Stimulated activated CD8-positive, alpha-beta memory T cell treated with anti-CD3 and anti-CD28 coated beads, Interleukin-7, amount 100 ng/mL, for 48 hours (primary cell): Measurements from ENCODE around the gene VIPR2.

Experiments
- DNase-seq, 2 donors: peaks; one replicate each; pipeline ENCODE4 v3.0.0-alpha.2; 2020; ENCODE audit warnings: low read depth in 1 of 2; ENCODE audit errors: extremely low read depth in 1 of 2

The VIPR2 gene

DNA sequence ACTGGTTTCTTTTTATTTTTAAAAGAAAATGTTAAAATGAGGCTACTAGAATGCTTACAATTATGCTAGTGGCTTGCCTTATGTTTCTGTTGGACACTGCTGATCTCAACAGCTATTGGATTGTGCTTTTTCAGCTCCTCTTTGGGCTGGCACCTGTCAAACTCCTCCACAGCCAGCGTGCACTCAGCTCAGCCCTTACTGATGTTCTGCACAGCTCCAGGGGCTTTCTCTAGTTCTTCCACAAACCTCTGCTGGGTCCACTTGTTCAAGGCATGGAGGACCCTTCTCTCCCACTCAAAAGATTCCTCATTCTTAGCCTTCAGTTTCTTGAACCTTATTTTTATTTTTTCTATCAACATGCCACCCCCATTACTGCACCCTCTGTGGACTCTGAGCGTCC, 96.0 kb downstream of the VIPR2 start:
- no peak for DNase-seq

- no peak for DNase-seq
Observed at GRCh38 chr7:159047536-159047935, 97.1 kb downstream of the VIPR2 start.

DNA sequence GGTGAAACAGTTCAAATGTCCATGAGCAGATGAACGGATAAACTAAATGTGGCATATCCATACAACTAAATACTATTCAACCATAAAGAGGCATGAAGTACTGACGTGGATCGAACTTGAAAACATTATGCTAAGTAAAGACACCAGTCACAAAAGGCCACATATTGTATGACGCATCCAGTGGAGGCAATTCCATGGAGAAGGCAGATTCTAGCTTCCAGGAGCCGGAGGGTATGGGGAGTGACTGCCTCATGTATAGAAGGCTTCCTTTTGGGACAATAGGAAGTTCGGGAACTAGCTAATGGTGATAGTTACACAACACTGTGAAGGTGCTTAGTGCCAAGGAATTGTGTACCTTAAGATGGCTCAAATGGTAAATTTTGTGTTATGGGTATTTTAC, 98.4 kb downstream of the VIPR2 start:
- no peak for DNase-seq

GRCh38 chr7:159045839-159046238, 98.8 kb downstream of the VIPR2 start:
- no peak for DNase-seq

DNA sequence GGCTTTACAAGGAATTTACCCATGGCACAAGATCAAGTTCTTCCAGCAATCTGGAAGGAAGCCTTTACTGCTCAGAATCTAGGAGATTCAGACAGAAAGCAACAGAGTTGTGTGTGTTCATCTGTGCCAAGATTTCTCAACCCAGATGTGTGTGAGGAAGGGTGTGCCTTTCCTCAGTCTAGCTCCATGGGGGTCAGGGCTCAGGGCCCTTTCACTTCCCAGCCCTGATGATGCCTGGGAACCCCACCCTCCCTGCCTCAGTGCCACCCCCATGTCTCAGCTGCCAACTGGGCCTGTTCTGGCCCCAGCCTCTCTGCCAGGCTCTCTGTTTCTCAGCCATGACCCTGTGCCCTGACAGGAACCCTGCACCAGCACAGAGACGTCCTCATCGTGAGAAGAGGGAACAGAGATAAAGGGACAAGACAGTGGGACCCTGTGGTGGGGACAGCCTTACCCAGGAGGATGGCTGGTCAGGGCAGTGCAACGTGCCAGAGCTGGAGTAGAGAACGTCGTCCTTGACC, 102.0 kb downstream of the VIPR2 start:
- DNase-seq = no peak

GRCh38 chr7:159042103-159042502, 102.6 kb downstream of the VIPR2 start:
- no peak for DNase-seq

GRCh38 chr7:159040912-159041711, 103.6 kb downstream of the VIPR2 start:
- DNase-seq = no peak

GRCh38 chr7:159040146-159040545, 104.5 kb downstream of the VIPR2 start:
- DNase-seq = no peak

DNA sequence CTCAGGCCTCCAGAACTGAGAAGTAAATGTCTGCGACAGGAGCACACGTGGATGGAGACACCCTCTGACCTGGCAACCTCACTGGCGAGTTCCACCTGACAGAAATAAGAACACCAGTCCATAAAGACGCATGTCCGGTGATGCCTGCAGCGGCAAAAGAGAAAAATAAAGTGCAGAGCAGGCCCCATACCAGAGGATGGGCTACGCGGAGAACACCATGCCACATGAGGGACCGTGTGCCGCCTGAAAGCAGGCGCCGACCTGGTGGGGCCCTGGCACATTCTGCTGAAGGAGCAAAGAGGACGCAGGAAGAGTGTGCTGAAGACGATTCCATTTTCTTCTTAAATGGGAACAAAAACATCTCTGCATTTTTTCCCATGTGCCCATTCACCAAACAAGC, 105.0 kb downstream of the VIPR2 start:
- DNase-seq = no peak

GRCh38 chr7:159038066-159038465, 106.6 kb downstream of the VIPR2 start:
- DNase-seq = no peak

DNA sequence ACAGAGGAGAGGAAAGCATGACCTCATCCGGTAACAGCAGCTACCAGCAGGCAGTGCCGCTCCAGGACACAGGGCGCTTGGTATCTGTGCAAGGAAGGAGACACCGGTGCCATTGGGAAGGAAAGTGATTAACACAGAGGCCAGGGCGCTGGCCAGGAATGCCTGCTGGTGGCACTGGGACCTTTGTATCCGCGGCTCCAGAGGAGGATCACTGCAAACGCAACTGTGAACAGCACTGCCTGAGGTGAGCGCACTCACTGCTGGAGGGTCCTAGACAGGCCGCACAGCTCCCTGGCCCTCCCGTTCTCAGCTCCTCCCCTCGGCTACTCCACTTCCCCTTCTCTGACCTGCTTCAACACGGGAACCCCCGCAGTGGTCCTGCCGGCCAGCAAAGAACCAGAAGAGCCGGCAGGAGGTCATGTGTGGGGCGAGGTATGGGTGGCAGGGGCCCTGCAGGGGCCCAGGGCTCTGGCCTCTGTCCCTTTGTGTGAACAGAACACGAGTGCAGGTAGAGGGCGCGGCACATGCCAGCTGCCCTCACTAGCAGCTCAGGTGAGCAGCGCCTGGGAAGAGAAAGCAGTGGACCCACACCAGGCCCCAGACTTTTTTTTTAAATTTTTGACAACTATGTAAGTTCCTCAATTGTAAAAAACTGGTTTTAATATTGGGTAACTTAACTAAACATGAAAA, 107.6 kb downstream of the VIPR2 start:
- no peak for DNase-seq

DNA sequence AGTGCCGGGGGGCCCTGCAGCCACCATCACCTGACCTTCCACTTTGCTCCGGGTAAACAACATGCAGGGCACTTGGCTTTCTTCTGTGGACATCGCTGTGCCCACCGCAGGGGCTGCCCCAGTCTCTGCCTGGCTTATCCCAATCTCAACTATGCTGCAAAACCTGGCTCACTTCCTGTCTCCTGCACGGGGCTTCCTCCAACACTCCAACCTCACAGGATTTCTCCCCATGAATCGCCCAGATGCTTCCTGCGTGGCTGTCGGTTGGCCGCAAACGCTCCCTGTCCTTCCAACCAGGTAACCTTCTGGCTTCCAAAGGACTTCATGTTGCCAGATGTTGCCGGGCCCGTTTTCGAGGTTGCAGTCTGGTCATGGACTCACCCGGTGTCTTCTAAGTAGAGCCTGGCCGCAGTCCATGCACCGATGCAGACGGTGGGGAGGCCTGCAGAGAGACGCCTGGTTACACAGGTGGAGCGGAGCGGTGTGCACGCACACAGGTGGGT, 109.0 kb downstream of the VIPR2 start:
- DNase-seq = no peak

DNA sequence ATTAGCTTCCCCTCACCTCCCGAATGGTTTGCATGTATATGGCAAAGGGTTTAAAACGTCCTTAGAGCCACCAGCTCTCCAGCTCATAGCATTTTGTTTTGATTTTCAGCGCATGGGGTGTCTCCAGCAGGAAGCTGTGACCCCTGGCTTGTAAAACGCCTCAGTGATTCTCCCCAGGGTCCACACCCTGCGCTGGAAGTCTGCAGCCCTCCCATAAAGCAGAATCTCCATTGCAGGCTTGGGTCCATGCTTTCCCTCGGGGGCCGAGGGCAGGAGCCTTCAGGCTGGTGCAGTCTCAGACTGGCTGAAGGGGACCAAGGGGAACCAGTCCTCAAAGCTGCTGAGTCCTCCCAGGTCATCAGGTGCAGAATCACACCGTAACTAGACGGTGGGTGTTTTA, 109.7 kb downstream of the VIPR2 start:
- no peak for DNase-seq

DNA sequence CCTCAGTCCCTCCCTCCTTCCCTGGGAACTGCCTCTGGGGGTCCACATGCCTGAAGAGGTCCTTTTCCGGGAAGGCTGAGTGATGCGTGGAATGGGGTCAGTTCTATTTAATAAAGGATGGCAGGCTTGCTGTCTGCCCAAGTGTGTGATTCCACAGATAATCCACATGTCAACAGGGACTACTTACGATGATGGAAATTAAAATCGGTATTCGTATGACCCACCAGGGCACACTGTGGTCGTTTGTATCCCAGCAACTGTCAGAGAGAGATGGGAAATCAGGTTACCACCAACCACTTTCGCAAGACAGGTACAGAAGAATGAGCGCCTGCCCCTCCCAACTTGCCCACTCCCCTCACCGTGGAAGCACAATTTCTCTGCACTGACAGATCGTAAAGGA, 110.3 kb downstream of the VIPR2 start:
- no peak for DNase-seq

DNA sequence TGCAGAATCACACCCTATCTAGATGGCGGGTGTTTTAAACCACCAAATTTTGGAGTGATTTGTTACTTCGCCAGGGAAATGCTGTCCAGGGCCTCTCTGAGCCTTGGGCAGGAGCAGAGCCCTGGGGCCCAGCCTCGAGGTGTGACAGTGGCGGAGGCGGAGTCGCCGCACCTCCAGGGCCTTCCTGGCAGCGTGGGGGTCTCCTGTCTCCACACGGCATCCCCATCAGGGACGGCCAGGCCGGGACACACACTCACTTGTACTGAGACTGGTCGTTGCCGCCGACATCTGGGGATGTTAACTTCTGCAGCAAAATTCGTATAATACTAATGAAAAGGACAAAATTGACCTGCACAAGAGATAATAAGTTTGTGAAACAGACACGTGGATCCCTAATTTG, 110.7 kb downstream of the VIPR2 start:
- DNase-seq = no peak

- no peak for DNase-seq
Observed at GRCh38 chr7:159033473-159033825, 111.2 kb downstream of the VIPR2 start.

- DNase-seq = no peak
Observed at GRCh38 chr7:159032753-159033472, 111.8 kb downstream of the VIPR2 start.

DNA sequence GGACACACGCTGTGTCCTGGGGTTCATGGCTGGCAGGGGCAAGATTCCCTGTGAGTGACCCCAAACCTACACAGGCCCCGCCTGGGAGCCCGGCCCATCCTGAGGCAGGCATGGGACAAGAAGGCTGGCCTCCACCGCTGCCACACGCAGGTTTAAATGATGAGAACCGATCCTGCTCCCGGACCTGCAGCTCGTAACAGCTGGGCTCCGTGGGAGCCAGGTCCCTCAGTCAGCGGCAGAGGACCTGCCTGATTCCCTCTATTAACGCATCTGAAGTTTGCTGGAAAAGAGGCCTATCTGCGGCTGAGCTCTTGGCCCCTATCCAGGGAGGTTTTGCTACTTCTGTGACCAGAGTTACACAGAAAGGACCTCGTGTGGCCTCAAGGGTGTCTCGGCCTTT, 112.3 kb downstream of the VIPR2 start:
- no peak for DNase-seq

DNA sequence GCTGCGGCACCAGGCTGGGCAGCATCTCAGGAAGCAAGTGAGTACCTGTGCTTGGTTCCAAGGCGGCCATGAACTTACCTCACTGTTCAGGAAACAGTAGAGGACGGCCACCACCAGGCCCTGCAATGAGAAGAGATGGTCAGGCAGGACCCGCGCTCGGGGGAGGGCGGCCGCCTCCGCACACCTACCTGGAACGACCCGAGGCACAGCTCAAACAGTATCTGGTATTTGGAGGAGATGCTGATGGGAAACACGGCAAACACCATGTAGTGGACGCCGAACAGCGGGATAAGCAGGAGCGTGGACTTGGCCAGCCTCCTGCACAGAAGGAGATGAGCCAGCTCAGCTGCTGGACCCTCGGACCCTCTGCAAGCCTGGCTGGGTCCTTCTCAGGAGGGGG, 112.9 kb downstream of the VIPR2 start:
- no peak for DNase-seq

- DNase-seq = no peak
Observed at GRCh38 chr7:159031135-159031701, 113.4 kb downstream of the VIPR2 start.

- DNase-seq = no peak
Observed at GRCh38 chr7:159030490-159031134, 114.1 kb downstream of the VIPR2 start.
